Stimulated activated CD4-positive, alpha-beta T cell treated with anti-CD3 and anti-CD28 coated beads, Interleukin-15, amount 100 ng/mL, for 48 hours (primary cell): ENCODE data around the gene MFSD11.
"Not testable (repeated sequence)": the region's sequence is repeated elsewhere in the genome, so short reads cannot be mapped to it uniquely, and the experiment has no call there.

ENCODE experiments used
- DNase-seq, 2 donors: peaks; one replicate each; pipeline ENCODE4 v3.0.0-alpha.2; 2020; ENCODE audit warnings: low read depth in 2 of 2

The MFSD11 gene

DNA sequence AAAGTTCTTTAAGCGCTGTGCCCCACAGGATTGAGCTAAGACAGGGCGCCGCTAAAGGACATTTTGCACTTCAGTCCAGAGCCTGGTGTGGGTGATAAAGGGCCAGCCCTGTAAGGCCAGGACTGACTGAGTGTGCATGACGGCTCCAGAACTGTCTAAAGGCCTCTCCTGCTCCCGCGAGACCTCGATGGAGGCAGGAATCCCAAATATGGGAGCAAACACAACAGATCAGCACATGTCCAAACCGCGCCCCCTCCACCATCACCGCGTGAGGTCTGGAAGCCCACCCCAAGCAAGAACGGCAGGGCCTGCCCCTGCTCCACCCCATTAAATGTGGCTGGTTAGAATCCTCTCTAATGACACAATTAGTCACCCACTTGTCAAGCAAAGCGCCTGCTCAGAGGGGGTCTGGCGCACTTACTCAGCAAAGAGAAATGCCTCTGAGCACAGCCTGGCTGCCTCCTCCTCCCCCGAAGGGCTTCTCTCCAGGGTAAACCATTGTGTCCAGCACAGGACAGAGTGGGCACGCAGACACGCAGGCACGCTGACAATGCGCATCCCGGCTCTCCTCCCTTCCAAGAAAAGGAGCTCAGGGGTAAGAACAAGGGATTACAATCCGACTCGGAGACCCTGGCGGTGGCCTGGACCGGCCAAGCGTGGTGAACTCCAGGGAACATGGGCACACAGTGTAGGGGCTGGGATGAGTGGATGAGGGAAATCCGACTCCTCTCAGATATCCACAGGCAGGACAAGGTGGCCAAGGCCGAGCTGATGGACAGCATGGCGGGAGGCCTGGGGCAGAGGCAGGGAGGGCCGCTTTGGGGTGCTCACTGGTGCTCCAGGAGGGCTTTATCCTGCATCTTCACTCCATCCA lies 28.6 kb upstream of the MFSD11 start:
- DNase-seq: no peak

DNA sequence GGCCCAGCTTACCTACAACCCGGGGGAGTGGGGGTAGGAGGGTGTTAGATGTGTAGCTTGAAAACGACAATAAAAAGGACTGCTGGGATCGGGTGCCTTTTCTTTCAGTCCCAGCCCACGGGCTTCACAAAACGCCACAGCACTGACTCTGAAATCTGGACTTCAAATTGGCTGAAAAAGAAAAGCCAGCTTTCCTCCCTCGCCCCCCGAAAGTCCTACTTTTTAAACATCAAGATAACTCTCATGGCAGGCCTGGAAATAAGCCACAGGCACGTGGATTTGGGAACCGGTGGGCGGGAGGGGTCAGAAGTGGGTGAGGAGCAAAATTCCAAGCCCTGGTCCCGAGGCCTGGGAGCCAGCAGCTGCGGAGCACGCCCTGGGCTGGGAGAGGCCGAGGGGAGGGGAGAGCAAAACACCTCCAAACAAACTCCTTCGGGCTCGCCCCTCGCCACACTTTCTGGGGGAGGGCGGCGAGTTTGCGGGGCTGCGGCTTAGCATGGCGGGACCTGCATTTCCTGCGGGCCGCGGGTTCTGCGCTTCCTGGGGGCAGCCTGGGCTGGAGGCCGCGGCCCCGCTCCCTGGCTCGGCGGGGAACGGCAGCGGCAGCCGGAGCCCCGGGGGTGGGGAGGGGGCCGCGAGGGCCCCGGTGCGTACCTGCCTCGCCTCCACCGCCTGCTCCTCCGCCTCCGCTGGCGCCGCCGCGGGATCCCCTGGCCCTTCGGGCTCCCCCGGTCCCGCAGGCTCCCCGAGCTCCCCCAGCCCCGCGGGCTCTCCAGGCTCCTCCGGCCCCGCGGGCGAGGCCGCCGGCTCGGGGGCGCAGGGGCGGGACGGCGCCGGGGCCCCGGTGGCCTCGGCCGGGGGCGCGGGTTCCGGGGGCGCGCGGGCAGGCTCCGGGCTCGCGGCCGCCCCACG lies 27.7 kb upstream of the MFSD11 start:
- DNase-seq: not testable (repeated sequence)

DNA sequence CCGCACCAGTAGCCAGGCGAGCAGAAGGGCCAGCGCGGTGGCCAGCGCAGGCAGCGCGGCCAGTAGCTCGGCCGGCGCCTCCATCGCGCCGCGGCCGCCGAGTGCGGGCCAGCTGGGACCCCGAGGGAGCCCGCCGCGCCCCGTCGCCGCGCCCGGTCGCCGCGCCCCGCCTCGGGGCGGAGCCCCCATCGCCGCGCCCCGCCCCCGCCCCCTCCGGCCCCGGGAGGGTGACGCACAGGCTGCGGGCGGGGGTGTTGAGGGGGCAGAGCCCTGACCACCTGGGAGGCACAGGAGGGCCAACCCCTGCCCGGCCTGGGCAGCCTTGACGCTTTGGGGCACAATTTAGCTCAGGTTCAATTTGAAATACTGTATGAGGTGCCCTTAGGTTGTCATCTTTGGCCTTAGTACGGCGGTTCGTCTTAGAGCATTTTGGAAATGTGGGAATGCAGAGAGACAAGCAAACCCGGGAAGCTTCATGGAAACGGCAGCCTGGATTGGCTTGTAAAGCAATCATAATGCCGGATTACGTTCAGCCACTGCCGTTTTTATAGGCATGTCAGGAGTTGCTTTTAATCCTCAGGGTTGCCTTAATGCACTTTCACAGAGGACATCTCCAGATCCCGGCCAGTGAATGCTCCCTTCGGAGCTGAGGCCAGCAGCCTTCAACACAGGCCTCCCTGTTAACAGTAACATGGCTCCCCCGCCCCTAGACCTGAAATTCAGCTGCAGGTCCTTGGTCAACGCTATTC lies 26.9 kb upstream of the MFSD11 start, which contains the start of gene MXRA7:
TSS of gene MXRA7 (minus strand) at position 103 of the 749 bp plus-strand sequence. CDS start at position 84, 19 bp downstream.
- peak in 1 of 2 donors; percentile 45 for DNase-seq

DNA sequence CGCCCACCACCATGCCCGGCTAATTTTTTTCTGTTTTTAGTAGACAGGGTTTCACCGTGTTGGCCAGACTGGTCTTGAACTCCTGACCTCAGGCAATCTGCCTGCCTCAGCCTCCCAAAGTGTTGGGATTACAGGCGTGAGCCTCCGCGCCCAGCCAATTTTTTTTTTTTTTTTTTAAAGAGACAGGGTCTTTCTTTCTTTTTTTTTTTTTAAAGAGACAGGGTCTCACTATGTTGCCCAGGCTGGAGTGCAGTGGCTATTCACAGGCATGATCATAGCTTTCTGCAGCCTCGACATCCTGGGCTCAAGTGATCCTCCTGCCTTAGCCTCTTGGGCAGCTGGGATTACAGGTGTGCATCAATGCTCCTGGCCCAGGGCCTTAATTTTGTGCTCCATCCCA lies 25.6 kb upstream of the MFSD11 start:
- DNase-seq: not testable (repeated sequence)

DNA sequence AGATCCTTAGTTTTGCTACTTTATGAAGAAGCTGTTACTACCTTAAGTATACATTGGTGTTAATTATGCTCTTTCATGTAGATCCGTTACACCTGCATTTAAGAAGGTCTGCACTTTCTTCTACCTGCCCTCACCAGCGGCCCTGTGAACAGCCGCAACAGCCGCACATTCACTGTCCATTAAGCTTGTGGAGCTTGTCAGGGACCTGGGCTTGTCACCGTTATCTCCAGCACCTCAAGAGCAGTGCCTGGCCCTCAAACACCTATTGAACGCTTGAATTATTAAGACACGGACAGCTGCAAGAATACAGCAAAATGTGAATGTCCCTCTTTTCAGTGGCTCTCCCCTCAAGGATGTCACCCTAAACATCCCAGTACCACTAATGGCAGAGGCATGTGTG lies 24.2 kb upstream of the MFSD11 start:
- no peak for DNase-seq

DNA sequence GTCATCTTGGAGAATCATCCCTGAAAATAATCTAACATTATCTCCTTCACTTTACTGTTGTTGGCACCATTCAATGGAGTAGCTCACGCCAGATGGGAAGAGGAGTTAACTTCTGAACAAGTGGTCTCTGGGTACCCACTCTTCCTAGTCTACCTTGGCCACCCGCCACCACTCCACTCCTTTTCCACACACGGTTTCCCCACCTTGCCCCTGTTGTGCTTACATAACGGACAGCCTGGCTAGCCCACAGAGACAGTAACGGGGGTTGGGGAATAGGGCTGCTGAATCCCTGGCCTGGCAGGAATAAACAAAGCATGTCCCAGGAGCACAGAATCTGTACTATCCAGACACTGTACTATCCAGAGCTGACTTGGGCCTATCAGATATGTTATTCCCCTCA lies 23.6 kb upstream of the MFSD11 start:
- no peak for DNase-seq

DNA sequence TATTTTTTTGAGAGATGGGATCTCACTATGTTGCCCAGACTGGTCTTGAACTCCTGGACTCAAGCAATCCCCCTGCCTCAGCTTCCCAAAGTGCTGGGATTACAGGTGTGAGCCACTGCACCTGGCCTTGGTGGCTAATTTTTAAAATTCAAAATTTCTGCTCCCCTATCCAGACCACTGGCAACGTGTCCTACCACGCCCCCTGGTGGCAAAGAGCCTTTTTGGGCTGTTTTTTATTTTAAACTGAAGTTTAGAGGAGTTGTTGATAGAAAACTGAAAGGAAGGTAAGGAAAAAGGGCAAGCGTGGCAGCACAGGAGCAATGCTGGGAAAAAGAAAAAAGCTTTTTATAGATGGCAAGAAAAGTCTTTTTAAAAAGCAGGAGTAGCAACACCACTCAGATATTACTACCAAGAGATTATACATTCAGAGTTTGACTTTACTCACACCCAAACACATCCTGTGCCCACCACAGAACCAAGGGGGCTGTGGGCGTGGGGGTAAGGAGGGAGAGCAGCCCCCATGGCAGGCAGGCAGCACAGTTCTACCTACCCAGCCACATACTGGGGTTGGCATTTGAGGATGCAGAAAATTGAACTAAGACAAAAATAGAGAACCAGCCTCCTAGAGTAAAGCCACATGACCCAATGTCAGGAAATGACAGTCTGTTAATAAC lies 23.0 kb upstream of the MFSD11 start:
- DNase-seq: peak; percentile 51 to 72

DNA sequence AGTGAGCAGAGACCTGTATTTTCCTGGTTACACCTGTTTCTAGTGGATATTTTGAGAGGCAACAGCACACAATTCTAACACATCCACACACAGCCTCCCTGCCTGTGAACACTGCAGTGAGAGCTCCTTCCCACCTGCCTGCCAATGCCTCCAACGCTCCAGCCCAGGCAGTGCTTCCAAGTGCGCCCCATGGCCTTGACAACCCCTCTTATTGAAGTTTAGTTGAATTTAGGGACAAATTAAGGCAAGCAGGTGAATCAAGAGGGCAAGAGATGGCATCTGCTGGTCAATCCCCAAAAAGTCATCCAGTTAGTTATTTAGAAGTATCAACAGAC lies 22.5 kb upstream of the MFSD11 start:
- DNase-seq: no peak

DNA sequence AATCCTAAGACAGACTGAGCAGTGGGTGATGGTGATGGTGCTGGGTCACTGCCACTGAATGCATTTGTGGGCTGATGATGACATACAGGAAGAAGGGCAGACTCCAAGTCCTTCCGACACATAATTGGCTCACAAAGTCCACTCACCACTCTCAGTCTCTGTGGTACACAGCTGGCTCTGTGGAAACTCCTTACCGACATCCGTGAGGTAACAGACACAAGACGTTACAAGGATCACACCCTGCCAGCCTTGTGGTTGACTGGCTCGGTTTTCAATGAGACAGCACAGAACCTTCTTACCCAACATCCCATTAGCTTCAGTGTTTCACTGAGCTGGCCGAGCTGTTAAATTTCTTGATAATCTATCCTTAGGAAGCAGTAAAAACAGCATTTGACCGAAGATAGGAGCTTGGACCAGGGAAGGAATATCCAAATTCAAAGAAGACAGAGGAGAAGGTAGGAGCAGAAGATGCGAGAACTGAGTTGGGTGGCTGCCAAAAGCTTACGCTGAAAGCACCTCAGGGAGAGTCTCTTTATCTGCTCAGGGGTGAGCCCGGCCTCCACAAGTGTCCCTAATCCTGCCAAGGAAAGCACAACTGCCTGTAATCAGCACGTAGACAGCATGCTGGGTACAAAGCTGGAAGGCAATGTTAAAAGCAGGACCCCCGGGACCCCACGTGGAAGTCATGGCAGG lies 21.6 kb upstream of the MFSD11 start:
- DNase-seq: peak in 1 of 2 donors; percentile 45

DNA sequence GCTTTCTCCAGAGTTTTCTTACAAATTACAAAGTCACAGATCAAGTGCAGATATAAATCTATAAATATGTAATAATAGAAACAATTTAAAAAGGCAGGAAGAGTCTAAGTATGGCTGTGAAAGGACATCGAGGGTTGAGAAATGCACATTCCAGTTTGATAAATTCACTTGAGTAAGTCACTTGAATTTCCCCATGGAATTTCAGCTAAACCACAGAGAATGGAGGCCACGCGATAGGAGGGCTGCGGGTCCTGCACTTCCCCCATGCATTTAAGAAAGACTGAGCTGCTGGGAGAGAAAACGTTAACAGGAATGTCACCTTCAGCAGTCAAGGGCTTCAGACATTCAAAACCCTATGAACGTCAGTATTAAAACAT lies 21.1 kb upstream of the MFSD11 start:
- no peak for DNase-seq

DNA sequence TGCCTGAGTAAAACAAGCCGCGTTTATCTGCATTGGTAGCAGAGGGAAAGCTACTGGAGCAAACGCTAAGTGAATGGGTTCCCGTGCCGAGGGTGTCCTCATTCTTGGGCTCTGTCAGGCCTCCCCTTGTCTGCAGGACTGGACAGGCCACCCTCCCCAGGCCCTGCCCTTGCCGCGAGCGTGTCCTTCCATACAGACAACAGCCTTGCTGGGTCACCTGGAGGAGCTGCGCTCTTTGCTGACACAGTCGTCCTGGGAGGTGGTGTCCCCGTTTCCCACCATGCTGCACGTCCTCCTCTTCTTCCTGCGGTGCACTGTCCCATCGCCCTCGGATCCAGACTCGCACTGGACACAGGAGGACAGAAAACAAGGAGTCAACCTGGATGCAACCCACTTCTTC lies 19.4 kb upstream of the MFSD11 start:
- DNase-seq: no peak

DNA sequence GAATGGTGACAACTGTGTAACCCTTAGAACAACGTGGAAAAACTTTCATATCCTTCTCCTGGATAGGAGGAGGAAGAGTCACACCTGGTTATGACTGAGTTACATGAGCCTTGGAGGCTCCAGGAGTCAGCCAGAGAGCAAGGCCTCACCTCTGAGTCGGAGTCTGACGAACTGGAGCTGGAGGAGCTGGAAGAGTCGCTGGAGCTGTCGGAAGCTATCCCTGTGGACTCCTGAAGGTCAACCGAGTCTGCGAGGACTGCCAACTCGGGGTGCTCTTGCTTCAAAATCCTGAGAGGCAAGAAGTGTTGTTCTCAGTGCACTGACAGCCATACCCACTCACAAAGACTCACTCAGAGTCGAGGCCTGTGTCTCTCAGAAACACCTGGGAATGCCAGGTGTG lies 17.7 kb upstream of the MFSD11 start:
- DNase-seq: no peak

DNA sequence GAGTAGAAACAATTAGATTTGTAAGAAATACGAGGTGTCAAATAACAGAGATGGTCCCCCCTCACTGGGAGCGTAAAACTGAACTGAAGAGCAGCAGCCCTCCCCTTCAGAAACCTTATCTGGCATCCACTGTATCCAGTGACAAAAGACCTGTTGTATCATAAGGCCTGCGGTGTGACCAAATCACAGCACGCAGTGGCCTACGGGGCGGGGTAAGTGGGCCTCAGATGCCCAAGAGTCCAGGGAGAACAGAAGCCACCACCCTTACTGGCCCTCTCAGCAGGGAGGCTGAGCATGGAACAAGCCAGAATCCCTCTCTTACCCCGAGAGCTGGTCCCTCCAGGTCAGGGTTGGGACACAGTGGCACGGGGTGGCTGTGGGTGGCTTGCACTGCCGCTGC lies 17.0 kb upstream of the MFSD11 start:
- DNase-seq: no peak

DNA sequence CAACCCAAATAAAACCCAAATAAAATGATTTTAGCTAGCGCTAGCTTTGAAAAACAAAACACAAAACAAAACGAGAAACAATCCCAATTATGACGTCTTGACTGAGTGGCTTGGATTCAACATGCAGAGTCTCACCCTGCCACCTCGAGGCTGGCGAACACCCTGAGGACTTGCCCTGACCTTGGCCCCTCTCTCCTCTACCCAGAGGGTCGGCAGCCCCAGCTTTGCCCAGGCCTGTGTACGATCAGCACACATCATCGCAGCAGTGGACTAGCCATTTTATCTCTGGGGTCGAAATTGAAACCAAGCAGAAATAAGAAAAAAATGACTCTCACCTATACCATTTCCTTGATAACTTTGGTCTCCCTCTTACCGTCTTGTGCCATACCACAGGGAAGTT lies 16.5 kb upstream of the MFSD11 start:
- DNase-seq: no peak

DNA sequence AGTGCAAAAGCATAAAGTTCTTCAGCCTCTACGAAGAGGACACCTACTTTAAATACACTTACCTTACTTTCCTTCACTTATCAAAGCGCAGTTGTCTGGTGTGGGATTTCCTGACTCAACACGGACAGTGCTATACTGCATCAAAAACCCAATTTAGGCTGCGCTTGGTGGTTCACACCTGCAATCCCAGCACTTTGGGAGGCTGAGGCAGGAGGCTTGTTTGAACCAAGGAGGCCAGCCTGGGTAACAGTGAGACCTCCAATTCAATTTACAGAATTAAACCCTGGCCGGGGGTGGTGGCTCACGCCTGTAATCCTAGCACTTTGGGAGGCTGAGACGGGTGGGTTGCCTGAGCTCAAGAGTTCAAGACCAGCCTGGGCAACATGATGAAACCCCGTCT lies 15.6 kb upstream of the MFSD11 start:
- no peak for DNase-seq

DNA sequence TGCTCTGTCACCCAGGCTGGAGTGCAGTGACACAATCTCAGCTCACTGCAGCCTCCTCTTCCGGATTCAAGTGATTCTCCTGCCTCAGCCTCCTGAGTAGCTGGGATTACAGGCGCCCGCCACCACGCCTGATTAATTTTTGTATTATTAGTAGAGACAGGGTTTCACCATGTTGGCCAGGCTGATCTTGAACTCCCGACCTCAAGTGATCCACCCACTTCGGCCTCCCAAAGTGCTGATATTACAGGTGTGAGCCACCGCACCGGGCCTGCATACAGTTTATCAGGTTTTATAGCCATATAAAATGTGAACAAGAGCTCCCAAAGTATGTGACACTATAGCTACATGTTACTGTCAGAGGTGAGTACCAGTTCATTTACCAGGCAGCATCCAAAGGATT lies 14.9 kb upstream of the MFSD11 start:
- not testable (repeated sequence) for DNase-seq

DNA sequence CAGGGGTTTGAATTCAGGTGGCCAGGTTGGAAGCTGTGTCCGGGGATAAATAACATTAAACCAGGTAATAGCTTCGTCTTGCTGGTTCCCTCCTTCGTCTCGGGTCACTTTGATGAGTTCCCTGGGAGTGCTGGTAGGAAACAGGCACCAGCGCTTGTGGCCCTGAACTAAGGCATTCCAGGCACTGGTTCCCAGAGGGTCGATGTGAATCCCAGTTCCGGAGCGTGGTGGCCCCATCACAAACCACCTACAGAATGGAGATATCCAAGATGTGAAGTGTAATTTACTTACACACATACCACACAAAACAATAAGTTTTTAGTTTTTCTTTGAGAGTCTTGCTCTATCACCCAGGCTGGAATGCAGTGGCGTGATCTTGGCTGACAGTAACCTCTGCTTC lies 14.1 kb upstream of the MFSD11 start:
- no peak for DNase-seq

DNA sequence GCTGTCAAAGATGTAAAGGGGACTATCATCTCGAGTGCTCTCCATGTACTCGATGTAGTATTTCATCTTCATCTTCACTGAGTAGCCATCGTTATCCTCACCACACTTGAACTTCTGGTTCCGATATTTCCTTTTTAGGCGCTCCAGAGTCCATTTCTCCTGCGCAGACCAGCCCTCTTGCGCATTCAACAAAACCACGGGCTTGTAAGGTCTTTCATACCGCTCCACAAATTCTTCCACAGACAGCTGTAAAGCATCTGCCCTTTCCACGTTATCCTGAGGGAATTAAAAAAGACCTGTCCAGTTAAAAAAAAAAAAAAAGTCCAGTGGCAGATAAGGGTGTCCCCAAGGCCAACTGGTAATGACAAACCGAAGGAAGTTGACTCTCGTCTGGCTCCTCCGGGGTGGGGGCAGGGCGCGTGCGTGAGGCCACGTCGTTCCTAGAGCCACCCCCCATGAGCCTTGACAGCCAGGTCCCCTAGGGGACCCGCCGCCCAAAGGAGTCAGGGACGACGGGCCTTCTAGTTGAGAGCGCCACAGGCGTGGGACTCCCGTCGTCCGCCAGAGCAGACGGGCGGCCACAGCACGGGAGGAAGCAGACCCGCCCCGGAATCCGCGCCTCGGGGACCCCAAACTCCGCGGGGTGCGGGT lies 12.2 kb upstream of the MFSD11 start:
- peak; percentile 58 to 71 for DNase-seq

DNA sequence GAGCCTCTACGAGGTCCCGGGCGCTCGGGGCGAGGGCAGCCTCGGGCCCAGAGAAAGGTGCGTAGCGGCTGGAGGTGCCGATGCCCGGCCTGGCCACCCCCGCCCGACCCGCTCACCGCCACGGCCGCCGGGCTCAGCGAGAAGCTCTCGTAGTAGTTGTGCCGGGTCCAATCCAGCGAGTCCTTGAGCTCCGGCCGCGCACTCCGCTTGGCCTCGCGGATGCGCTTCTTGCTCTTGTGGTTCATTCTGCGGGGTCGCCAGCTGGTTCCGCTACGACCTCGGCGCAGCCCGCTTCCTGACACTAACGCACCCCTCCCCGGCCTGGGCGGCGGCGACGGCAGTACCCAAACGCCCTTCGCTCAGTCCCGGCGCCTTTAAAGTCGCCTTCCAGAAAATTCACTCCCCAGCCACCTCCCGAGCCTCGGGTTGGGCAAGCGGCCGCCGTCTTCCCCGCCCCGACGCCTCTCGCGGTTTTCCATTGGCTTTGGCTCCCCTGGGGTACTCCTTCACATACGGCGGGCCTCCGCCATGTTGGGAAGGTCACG lies 11.6 kb upstream of the MFSD11 start, which contains the start of gene JMJD6:
TSS of gene JMJD6 (minus strand) at position 376 of the 545 bp plus-strand sequence. CDS start at position 245, 131 bp downstream.
- DNase-seq: peak; percentile 92 to 93
